Measurements from ENCODE around the gene CDV3.
A peak's percentile ranks its signal among the peaks of the same experiment; 100 is the strongest.
"Not testable (repeated sequence)": the region's sequence is repeated elsewhere in the genome, so short reads cannot be mapped to it uniquely, and the experiment has no call there.

CDV3 gene

GRCh38 chr3:133548090-133548489 lies 25.4 kb upstream of the CDV3 start:
- H3K27ac ChIP-seq = peak overlapping the region; percentile 73
- DNase-seq (ENCODE audit: low spot score) = no peak
- TF ChIP-seq, protein P1, sequence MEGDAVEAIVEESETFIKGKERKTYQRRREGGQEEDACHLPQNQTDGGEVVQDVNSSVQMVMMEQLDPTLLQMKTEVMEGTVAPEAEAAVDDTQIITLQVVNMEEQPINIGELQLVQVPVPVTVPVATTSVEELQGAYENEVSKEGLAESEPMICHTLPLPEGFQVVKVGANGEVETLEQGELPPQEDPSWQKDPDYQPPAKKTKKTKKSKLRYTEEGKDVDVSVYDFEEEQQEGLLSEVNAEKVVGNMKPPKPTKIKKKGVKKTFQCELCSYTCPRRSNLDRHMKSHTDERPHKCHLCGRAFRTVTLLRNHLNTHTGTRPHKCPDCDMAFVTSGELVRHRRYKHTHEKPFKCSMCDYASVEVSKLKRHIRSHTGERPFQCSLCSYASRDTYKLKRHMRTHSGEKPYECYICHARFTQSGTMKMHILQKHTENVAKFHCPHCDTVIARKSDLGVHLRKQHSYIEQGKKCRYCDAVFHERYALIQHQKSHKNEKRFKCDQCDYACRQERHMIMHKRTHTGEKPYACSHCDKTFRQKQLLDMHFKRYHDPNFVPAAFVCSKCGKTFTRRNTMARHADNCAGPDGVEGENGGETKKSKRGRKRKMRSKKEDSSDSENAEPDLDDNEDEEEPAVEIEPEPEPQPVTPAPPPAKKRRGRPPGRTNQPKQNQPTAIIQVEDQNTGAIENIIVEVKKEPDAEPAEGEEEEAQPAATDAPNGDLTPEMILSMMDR (conservative IDR thresholded peaks at IDR 0.05; ENCODE audit: low read depth) = no peak
- ChIA-PET CTCF (interaction anchor here (1.2 kb wide), 1 partner anchor 14 kb away, joined by 5 read pairs; no protein-coding TSS in a partner anchor), POLR2A (ENCODE audit: low non-redundant PET) (no interaction called here)

- no peak for DNase-seq (ENCODE audit: low spot score)
- CTCF ChIA-PET = no interaction called here
- no peak overlapping the region for H3K27ac ChIP-seq
- POLR2A ChIA-PET (ENCODE audit: low non-redundant PET) = no interaction called here
- TF ChIP-seq, protein P1 (conservative IDR thresholded peaks at IDR 0.05; ENCODE audit: low read depth) = no peak
Observed at GRCh38 chr3:133549565-133549964, 23.9 kb upstream of the CDV3 start.

GRCh38 chr3:133551589-133551988 lies 21.9 kb upstream of the CDV3 start:
- POLR2A ChIA-PET (ENCODE audit: low non-redundant PET); DNase-seq (ENCODE audit: low spot score); H3K27ac ChIP-seq; CTCF ChIA-PET: not testable (repeated sequence)

- DNase-seq (ENCODE audit: low spot score) = no peak
- H3K27ac ChIP-seq = no peak overlapping the region
- TF ChIP-seq, protein P1 (conservative IDR thresholded peaks at IDR 0.05; ENCODE audit: low read depth) = no peak
- POLR2A ChIA-PET (ENCODE audit: low non-redundant PET) = no interaction called here
- CTCF ChIA-PET = no interaction called here
Observed at GRCh38 chr3:133561679-133562078, 11.8 kb upstream of the CDV3 start.

- no peak overlapping the region for H3K27ac ChIP-seq
- ChIA-PET POLR2A (ENCODE audit: low non-redundant PET) (no interaction called here), CTCF (interaction anchor here (0.9 kb wide), 1 partner anchor 15 kb away, joined by 5 read pairs; no protein-coding TSS in a partner anchor)
- DNase-seq (ENCODE audit: low spot score) = no peak
- TF ChIP-seq, protein P1 (conservative IDR thresholded peaks at IDR 0.05; ENCODE audit: low read depth) = no peak
Observed at GRCh38 chr3:133562376-133562775, 11.1 kb upstream of the CDV3 start.

DNA sequence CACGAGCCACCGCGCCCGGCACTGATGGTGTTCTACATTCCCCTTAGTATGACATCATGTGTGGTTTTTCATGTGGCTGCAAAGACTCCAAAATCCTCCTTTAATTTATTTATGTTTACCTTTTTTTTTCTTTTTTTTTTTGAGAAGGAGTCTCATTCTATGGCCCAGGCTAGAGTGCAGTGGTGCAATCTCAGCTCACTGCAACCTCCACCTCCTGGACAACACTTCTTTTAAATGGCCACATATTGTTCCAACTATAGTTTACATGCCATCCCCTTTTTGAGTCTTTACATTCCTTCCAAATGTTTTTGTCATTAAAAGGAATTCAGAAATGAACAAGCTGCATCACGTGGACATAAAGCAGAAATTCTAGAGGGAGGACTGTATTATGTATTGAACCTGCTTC lies 10.3 kb upstream of the CDV3 start:
- H3K27ac ChIP-seq = no peak overlapping the region
- TF ChIP-seq, protein P1 (conservative IDR thresholded peaks at IDR 0.05; ENCODE audit: low read depth) = no peak
- DNase-seq (ENCODE audit: low spot score) = no peak
- POLR2A ChIA-PET (ENCODE audit: low non-redundant PET) = no interaction called here
- CTCF ChIA-PET = interaction anchor here (0.9 kb wide), 1 partner anchor 16 kb away, joined by 5 read pairs; no protein-coding TSS in a partner anchor

DNA sequence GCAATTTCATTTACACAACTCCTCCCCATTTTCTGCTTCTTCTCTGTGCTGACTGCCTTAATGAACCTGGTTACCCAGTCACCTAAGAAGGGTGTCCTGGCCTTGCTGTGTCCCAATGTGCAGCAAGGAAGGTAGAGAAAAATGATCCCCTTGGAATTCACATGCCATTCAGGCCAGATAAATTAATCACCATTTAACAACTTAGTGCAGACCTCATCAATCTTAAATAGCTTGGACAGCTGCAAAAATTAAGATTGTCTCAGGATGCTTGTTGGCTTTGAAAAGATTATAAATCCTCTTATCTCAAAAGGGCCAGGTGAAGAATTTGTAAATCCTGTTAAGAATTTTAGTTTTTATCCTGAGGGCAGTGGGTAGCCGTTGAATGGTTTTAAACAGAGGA lies 9.7 kb upstream of the CDV3 start:
- no peak for DNase-seq (ENCODE audit: low spot score)
- TF ChIP-seq, protein P1 (conservative IDR thresholded peaks at IDR 0.05; ENCODE audit: low read depth) = no peak
- POLR2A ChIA-PET (ENCODE audit: low non-redundant PET) = no interaction called here
- H3K27ac ChIP-seq = no peak overlapping the region
- CTCF ChIA-PET = interaction anchor here (0.6 kb wide), 1 partner anchor 1053 kb away, joined by 3 read pairs; no protein-coding TSS in a partner anchor
